GM12892 (cell line): ENCODE results near the gene ALKBH7.
"Not testable (repeated sequence)": the region's sequence is repeated elsewhere in the genome, so short reads cannot be mapped to it uniquely, and the experiment has no call there.

ENCODE experiments used
- DNase-seq: peaks from one replicate; pipeline ENCODE4 v3.0.0; 2011; ENCODE audit not compliant: insufficient read length
- FAIRE-seq: peaks from 2 replicates; lab custom pipeline; 2011; peaks lifted over from hg19 to GRCh38; lab: Jason Lieb, UNC
- POLR2A ChIP-seq: IDR thresholded peaks from 2 replicates; pipeline ENCODE4 v1.6.1; 2011; ENCODE audit warnings: low read depth, low read length, control low read depth
- POLR2AphosphoS5 ChIP-seq: IDR thresholded peaks from 2 replicates; pipeline ENCODE4 v1.6.1; 2011; ENCODE audit warnings: low read depth, low read length, control low read depth
- TAF1 ChIP-seq: IDR thresholded peaks from 2 replicates; pipeline ENCODE4 v1.6.1; 2011; ENCODE audit warnings: low read depth, mild to moderate bottlenecking, control low read depth, low read length, borderline replicate concordance

ALKBH7 gene

DNA sequence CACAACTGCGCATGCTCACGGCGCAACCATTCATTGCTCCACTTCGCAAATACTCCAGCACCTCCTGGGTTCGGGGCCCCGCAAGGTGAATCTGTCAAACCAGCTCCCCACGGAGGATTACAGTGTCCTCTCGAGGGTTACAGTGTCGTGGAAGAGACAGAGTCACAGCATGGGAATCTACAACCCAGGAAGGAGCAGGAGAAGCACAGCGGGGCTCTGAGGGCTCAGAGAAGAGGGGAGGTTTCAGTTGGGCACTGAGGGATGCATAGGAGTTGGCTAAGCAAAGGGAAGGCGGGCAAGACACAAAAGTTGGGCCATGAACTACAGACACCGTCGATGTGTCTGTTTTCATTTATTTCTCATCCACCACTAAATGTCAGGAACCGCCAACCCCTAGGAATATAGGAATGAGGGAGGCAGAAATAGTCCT lies 21.4 kb downstream of the ALKBH7 start:
- TF ChIP-seq POLR2AphosphoS5 (no peak), POLR2A (no peak), TAF1 (peak; percentile 37; the same call in 1 of the 2 replicates)
- DNase-seq, result no peak
- no peak for FAIRE-seq

DNA sequence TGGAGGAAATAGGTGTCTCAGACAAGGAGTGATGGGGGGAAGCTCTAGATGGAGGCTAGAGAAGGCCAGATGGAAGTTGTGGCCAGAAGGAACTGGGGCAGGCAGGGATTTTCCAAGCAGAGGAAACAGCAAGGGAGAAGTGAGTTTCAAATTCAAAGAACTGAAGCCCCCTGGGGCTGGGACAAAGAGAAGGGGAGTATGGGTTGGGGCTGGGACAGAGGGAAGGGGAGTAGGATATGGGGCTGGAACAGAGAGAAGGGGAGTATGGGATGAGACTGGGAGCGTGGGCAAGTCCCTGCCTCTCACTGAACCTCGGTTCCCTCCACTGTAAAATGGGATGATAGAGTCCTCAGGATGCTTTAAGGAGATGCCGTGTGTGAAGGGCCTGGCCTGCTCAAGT lies 22.2 kb downstream of the ALKBH7 start:
- TF ChIP-seq POLR2AphosphoS5 (no peak), TAF1 (no peak), POLR2A (no peak)
- no peak for FAIRE-seq
- no peak for DNase-seq

DNA sequence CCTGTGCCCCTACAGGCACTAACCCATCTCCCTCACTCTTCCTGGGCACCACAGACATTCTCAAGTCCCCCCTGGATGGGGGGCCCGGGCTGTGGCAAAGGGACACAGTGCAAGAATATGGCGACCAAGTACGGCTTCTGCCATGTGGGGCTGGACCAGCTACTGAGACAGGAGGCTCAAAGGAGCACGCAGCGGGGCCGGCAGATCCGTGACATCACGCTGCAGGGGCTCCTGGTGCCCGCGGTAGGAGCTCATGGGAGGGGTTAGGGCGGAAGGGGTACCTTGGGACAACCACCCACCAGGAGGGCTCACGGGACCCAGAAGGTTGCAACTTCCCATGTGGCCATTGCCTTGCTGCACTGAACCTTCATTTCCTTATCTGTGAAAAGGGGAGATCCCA lies 23.7 kb downstream of the ALKBH7 start:
- TF ChIP-seq POLR2AphosphoS5 (no peak), TAF1 (no peak)
- FAIRE-seq (no peak), DNase-seq (no peak)

DNA sequence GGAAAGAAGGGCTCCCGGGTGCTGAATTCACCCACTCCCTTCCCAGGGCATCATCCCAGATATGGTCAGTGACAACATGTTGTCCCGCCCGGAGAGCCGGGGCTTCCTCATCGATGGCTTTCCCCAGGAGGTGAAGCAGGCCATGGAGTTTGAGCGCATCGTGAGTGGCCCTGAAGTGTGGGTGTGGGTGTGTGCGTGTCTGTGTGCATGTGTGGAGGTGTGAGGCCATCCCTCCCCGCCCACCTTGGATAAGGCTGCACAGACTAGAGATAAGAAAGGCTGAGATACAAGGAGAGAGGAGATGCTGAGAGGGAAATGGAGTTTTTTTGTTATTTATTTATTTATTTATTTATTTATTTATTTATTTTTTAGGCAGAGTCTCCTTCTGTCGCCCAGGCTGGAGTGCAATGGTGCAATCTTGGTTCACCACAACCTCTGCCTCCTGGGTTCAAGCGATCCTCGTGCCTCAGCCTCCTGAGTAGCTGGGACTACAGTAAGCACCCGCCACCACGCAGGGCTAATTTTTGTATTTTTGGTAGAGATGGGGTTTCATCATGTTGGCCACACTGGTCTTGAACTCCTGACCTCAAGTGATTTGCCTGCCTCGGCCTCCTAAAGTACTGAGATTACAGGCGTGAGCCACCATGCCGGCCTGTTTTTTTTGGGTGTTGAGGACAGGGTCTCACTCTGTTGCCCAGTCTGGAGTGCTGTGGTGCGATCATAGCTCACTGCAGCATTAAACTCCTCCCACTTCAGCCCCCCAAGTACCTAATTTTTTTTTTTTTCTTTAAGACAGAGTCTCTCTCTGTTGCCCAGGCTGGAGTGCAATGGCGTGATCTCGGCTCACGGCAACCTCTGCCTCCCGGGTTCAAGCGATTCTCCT lies 27.7 kb downstream of the ALKBH7 start:
- DNase-seq, FAIRE-seq: not testable (repeated sequence)

DNA sequence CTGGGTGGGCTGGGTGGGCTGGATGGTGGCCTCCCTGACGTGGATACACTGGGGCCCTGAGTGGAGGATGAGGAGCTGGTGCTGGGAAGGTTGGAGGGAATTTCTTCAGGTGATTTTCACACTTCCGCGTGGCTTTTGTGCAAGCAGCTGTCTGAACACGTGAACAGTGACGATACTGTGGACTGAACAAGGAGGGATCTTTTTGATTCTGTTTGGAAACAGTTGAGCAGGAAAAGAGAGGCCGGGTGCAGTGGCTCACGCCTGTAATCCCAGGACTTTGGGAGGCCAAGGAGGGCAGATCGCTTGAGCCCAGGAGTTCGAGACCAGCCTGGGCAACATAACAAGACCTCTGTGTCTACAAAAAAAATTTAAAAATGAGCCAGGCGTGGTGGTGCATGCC lies 29.5 kb downstream of the ALKBH7 start:
- TF ChIP-seq POLR2A (no peak), POLR2AphosphoS5 (no peak), TAF1 (no peak)
- no peak for DNase-seq
- no peak for FAIRE-seq

DNA sequence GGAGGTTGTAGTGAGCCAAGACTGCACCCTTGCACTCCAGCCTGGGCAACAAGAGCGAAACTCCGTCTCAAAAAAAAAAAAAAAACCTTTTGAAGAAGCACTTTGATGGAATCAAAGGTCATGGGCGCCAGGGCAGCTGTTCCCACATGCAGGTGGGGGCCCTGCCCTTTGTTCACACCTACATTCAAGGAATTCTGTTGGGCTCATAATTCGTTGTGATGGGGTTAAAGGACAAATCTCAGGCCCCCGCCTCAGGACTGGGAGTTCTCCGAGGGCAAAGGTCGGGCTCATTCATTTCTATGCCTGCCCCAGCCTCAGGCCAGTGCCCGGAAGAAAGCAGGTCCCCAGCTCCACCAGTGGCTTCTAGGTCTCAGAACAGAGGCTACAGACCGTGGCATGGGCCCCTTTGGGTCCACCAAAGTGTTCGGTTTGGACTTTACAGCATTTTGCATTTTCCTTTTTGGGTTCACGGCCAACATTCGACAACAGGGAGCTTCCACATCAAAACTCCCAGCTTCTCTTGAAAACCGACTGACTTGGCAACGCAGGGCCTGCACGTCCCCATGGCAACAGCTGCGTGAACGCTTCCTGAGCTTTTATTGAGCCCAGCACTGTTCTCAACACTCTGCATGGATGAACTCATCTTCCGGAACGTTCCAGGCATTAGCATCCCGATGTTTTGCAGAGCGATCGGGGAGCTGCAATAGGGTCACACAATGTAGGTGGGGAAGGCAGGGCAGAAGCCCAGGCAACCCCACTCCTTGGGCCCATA lies 30.4 kb downstream of the ALKBH7 start:
- DNase-seq (no peak), FAIRE-seq (no peak)
- TF ChIP-seq POLR2AphosphoS5, result no peak
- no peak for TF ChIP-seq POLR2A
- no peak for TF ChIP-seq TAF1

DNA sequence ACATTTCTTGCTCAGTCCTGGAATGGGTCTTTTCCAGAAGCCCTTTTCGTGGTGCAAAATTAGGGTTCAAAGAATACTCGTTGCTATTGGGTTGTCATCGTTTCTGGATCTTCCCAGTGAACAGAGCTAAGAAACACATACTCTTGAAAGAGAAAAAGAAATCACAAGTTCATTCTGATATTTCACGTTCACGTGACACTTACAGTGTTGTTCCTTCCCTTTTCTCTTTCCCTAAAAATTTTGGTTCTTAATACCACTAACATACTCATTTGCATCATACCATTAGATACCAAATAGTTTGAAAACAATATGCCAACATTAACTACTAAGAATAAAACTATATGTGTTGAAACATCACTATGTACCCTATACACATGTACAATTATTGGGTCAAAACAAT lies 33.8 kb downstream of the ALKBH7 start:
- TF ChIP-seq TAF1 (no peak), POLR2AphosphoS5 (no peak), POLR2A (no peak)
- FAIRE-seq, result no peak

DNA sequence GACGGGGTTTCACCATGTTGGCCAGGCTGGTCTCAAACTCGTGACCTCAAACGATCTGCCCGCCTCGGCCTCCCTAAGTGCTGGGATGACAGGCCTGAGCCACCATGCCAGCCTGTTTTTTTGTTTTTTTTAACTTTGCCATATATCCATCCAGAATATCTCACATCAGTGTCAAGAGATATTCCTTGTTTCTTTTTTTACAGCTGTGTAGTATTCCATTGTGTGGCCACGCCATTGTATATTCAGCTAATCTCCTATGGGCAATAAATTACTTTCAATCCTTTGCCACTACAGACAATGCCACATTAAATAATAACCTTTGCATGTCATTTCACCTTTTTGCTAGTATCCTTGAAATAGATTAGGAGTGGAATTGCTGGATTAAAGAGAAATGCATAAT lies 36.8 kb downstream of the ALKBH7 start:
- DNase-seq, result no peak

More for the DNA sequence above, 33.8 kb downstream of the ALKBH7 start:
- no peak for DNase-seq

DNA sequence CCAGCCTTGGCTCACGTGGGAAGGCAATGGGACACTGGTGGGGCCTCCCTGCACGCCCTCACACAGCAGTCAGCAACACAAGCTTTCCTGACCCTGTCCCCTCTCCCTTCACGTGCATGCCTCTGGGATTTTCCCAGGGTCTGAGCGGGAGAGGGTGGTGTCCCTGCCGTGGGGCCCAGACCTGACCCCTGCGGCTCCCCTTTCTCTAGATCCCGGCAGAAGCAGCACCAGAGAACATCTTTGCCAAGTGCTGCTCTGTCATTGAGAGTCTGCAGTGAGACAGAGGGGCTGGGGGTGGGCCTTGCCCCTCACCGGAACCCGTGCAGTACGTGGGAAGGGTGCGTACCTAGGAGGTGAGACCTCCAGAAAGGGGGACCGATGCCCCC lies 39.5 kb downstream of the ALKBH7 start:
- DNase-seq (no peak), FAIRE-seq (no peak)
- TF ChIP-seq POLR2A (no peak), TAF1 (no peak), POLR2AphosphoS5 (no peak)

More for the DNA sequence above, 36.8 kb downstream of the ALKBH7 start:
- FAIRE-seq, result no peak
- TF ChIP-seq POLR2A (no peak), POLR2AphosphoS5 (no peak), TAF1 (no peak)

DNA sequence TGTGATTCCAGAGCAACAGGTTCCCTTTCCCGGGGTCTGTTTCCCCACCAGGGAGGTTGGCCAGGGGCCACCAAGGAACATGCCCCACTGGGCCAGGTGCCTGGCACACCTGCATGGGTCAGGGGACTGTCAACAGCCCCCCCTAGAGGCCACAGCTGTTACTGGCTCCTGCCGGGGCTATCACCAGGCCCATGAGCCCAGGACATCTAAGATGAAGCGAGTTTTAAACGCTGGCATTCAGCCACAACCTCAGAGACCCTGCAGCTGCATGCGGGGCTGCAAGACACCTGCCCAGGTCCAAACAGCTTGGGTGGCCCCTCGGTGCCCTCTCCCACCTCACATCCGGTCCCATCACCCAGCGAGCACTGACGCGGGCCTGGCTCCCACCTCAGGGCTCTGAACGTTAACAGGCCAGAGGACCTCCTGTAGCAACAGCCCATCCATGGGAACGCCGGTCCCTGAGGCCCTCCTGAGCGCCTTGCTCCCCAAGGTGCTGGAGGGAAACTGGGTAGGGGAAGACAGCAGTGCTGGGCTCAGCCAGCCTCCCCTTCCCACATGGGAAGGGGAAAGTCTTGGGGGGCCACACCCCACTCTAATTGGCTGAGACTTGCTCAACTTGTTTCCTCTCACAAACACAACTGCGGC lies 40.0 kb downstream of the ALKBH7 start:
- DNase-seq (no peak), FAIRE-seq (no peak)
- TF ChIP-seq POLR2A (peak; percentile 72), TAF1 (no peak), POLR2AphosphoS5 (peak; percentile 66; the same call in 1 of the 2 replicates)

DNA sequence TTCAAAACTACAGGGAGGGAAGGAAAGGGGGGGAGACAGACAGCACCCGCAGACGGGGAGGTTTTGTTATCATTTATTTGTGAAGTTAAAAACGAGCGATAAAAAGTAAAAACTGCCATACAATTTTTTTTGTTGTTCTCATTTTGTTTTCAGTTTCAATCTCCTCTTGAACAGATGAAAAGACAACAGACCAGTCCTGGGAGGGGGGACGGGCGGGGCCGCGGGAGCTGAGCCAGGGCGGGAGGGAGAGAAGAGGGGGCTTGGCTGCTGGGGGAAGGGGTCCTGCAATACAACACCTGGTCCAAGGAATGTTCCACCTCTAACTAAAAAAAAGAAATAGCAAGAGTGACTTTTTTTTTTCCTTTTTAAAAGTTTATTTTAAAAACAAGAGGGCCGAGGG lies 40.7 kb downstream of the ALKBH7 start:
- no peak for FAIRE-seq
- TF ChIP-seq TAF1 (no peak), POLR2A (no peak), POLR2AphosphoS5 (no peak)
- no peak for DNase-seq
